ENCODE measurements around the gene ITGAE. TPM values are rescaled to one million over a fixed set of nuclear protein-coding genes. Genes with fewer than 3 reads are reported as not detected.

The ITGAE gene
- total RNA-seq, 1 experiment from 2014 or later = 14.7 TPM

DNA sequence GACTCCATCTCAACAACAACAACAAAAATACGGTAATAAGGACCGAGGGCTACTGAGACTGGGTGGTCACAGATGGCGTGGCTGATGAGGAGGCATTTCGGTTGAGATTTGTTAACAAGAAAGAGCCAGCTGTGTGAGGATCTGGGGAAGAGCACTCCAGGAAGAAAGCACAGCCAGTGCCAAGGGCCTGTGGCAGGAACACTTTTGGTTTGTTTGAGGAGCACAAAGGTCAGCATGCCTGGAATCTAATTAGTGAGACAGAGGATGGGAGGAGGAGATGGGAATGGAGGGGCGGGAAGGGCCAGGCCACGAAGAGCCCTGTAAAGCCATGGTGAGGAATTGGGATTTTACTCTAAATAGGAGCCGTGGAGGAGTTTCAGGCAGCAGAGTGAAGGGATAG is 52.4 kb downstream of the ITGAE start:
- no peaks in the 10 kb centered on the region for H3K9me3 Mint-ChIP-seq (ENCODE audit: low read depth, unreplicated experiment)

DNA sequence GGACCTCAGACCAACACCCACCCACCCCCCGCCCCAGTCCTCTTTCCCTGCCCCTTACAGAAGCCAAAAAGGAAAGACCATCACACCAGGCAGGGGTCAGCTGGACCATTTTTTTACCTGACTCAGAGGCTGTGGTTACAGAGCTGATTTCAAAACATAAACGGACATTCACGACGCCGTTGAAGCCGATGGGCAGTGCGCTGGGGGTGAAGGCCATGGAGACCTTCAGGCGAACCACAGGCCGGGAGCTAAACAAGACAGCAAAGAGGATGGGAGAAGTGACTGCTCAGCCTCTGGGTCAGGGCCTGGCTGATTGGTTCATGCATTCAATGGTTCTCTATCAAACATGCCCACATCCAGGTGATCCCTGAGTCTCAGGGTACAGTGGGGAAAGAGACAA is 53.2 kb downstream of the ITGAE start:
- no TSS peak for BruUV-seq (replicated peaks)

More for the DNA sequence above, 52.4 kb downstream of the ITGAE start:
- no peak for DNase-seq
- no peaks in the 10 kb centered on the region for H3K36me3 Mint-ChIP-seq (ENCODE audit: insufficient read depth, unreplicated experiment)
- no peak overlapping the region for H3K4me3 Mint-ChIP-seq (ENCODE audit: low read depth, unreplicated experiment)
- TF ChIP-seq, protein P1, sequence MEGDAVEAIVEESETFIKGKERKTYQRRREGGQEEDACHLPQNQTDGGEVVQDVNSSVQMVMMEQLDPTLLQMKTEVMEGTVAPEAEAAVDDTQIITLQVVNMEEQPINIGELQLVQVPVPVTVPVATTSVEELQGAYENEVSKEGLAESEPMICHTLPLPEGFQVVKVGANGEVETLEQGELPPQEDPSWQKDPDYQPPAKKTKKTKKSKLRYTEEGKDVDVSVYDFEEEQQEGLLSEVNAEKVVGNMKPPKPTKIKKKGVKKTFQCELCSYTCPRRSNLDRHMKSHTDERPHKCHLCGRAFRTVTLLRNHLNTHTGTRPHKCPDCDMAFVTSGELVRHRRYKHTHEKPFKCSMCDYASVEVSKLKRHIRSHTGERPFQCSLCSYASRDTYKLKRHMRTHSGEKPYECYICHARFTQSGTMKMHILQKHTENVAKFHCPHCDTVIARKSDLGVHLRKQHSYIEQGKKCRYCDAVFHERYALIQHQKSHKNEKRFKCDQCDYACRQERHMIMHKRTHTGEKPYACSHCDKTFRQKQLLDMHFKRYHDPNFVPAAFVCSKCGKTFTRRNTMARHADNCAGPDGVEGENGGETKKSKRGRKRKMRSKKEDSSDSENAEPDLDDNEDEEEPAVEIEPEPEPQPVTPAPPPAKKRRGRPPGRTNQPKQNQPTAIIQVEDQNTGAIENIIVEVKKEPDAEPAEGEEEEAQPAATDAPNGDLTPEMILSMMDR (IDR thresholded peaks at IDR 0.05; ENCODE audit: unreplicated experiment) = no peak
- intact Hi-C loops (cut with micrococcal nuclease; ENCODE audit: unreplicated experiment) = no loop called here
- H3K27me3 Mint-ChIP-seq (ENCODE audit: unreplicated experiment) = peaks cover 35% of the 10 kb centered on the region
- no peak overlapping the region for H3K27ac Mint-ChIP-seq (ENCODE audit: unreplicated experiment)
- no TSS peak for BruUV-seq (replicated peaks)
- no peaks in the 10 kb centered on the region for H3K4me1 Mint-ChIP-seq (ENCODE audit: low read depth, unreplicated experiment)
- CTCF ChIA-PET = interaction anchor here (1.9 kb wide), 1 partner anchor 11 kb away, joined by 5 read pairs; no protein-coding TSS in a partner anchor

DNA sequence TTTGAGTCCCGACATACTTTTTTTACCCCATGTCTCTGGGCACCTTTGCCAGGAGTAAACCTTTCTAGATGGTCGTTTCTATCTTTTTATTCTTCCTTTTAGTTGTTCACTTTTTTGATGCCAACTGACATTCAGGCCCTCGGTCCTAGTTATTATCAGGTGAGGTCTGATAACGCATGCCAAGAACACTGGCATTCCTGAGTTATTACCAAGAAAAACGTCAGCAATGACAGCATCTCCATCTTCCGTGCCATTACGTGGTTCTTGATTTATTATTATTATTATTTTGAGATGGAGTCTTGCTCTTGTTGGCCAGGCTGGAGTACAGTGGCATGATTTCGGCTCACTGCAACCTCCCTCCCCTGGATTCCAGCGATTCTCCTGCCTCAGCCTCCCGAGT is 55.9 kb downstream of the ITGAE start:
- H3K4me1 Mint-ChIP-seq (ENCODE audit: low read depth, unreplicated experiment) = no peaks in the 10 kb centered on the region
- BruUV-seq (replicated peaks) = no TSS peak
- peaks cover 19% of the 10 kb centered on the region for H3K27me3 Mint-ChIP-seq (ENCODE audit: unreplicated experiment)
- intact Hi-C loops (cut with micrococcal nuclease; ENCODE audit: unreplicated experiment) = no loop called here
- no peak overlapping the region for H3K27ac Mint-ChIP-seq (ENCODE audit: unreplicated experiment)
- H3K9me3 Mint-ChIP-seq (ENCODE audit: low read depth, unreplicated experiment) = no peaks in the 10 kb centered on the region
- TF ChIP-seq, protein P1 (IDR thresholded peaks at IDR 0.05; ENCODE audit: unreplicated experiment) = no peak
- H3K4me3 Mint-ChIP-seq (ENCODE audit: low read depth, unreplicated experiment) = no peak overlapping the region
- no peaks in the 10 kb centered on the region for H3K36me3 Mint-ChIP-seq (ENCODE audit: insufficient read depth, unreplicated experiment)
- DNase-seq = no peak
- CTCF ChIA-PET = no interaction called here

More for the DNA sequence above, 53.2 kb downstream of the ITGAE start:
- H3K27me3 Mint-ChIP-seq (ENCODE audit: unreplicated experiment) = peaks cover 35% of the 10 kb centered on the region
- no peak overlapping the region for H3K4me3 Mint-ChIP-seq (ENCODE audit: low read depth, unreplicated experiment)
- no peaks in the 10 kb centered on the region for H3K36me3 Mint-ChIP-seq (ENCODE audit: insufficient read depth, unreplicated experiment)
- intact Hi-C loops (cut with micrococcal nuclease; ENCODE audit: unreplicated experiment) = no loop called here
- DNase-seq = no peak
- TF ChIP-seq, protein P1 (IDR thresholded peaks at IDR 0.05; ENCODE audit: unreplicated experiment) = no peak
- CTCF ChIA-PET = interaction anchor here (1.6 kb wide), 1 partner anchor 10 kb away, joined by 5 read pairs; no protein-coding TSS in a partner anchor
- no peaks in the 10 kb centered on the region for H3K4me1 Mint-ChIP-seq (ENCODE audit: low read depth, unreplicated experiment)
- H3K27ac Mint-ChIP-seq (ENCODE audit: unreplicated experiment) = no peak overlapping the region
- H3K9me3 Mint-ChIP-seq (ENCODE audit: low read depth, unreplicated experiment) = no peaks in the 10 kb centered on the region

DNA sequence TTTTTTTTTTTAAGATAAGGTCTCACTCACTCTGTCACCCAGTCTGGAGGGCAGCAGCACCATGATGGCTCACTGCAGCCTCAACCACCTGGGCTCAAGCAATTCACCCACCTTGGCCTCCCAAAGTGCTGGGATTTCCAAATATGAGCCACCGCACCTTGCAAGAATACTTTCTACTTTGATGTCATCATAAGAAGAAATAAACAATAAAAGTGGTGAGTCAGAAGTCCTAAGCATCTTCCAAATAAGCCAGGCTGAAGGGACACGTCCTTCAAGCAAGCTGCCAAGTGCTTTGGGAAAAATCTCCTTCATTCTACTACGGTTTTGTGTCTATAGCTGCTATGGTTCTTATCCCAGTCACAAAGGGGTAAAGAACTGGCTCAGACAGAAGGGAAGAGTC is 57.0 kb downstream of the ITGAE start:
- Mint-ChIP-seq H3K4me1 (ENCODE audit: low read depth, unreplicated experiment) (peaks cover 4% of the 10 kb centered on the region), H3K9me3 (ENCODE audit: low read depth, unreplicated experiment) (no peaks in the 10 kb centered on the region), H3K4me3 (ENCODE audit: low read depth, unreplicated experiment) (no peak overlapping the region), H3K27me3 (ENCODE audit: unreplicated experiment) (peaks cover 23% of the 10 kb centered on the region), H3K36me3 (ENCODE audit: insufficient read depth, unreplicated experiment) (no peaks in the 10 kb centered on the region), H3K27ac (ENCODE audit: unreplicated experiment) (no peak overlapping the region)
- CTCF ChIA-PET = interaction anchor here (0.7 kb wide), 1 partner anchor 14 kb away, joined by 5 read pairs; no protein-coding TSS in a partner anchor
- TF ChIP-seq, protein P1 (IDR thresholded peaks at IDR 0.05; ENCODE audit: unreplicated experiment) = no peak
- BruUV-seq (replicated peaks) = no TSS peak
- intact Hi-C loops (cut with micrococcal nuclease; ENCODE audit: unreplicated experiment) = no loop called here
- no peak for DNase-seq
